Activated CD8-positive, alpha-beta memory T cell treated with anti-CD3 and anti-CD28 coated beads, Interleukin-2, amount 50 U/mL, for 4 hours (primary cell): ENCODE measurements around the gene CFLAR.
"Not testable (repeated sequence)": the region's sequence is repeated elsewhere in the genome, so short reads cannot be mapped to it uniquely, and the experiment has no call there.

Source experiments
- DNase-seq: peaks from one replicate; pipeline ENCODE4 v3.0.0-alpha.2; 2020

CFLAR gene

GRCh38 chr2:201116115-201116958 is at the start of gene CFLAR:
CFLAR (plus strand) TSS chr2:201116164; CDS start chr2:201129866, 13,702 bp downstream.
- peak; percentile 75 for DNase-seq

- no peak for DNase-seq
These were observed 45.0 kb upstream of the CFLAR start for GRCh38 chr2:201070948-201071478.

- peak; percentile 87 for DNase-seq
These were observed 44.3 kb upstream of the CFLAR start, which contains the start of the genes HYCC2 and NDUFB3 for GRCh38 chr2:201071479-201072200. HYCC2 (minus strand) TSS chr2:201071671; CDS start chr2:201024009, 47,662 bp downstream. NDUFB3 (plus strand) TSS chr2:201072001; CDS start chr2:201078883, 6,882 bp downstream.

GRCh38 chr2:201072201-201072530 is 43.8 kb upstream of the CFLAR start:
- no peak for DNase-seq

GRCh38 chr2:201073071-201073470 is 42.9 kb upstream of the CFLAR start:
- no peak for DNase-seq

GRCh38 chr2:201074996-201075395 is 41.0 kb upstream of the CFLAR start:
- DNase-seq = no peak

- DNase-seq = no peak
These were observed 31.1 kb upstream of the CFLAR start for GRCh38 chr2:201084863-201085262.

- DNase-seq = no peak
These were observed 25.4 kb upstream of the CFLAR start for GRCh38 chr2:201090574-201090973.

- no peak for DNase-seq
These were observed 22.4 kb upstream of the CFLAR start for GRCh38 chr2:201093573-201093972.

GRCh38 chr2:201100497-201100896 is 15.5 kb upstream of the CFLAR start:
- no peak for DNase-seq

GRCh38 chr2:201105759-201106158 is 10.2 kb upstream of the CFLAR start:
- no peak for DNase-seq

GRCh38 chr2:201107624-201108023 is 8.3 kb upstream of the CFLAR start:
- DNase-seq = no peak

GRCh38 chr2:201108341-201108740 is 7.6 kb upstream of the CFLAR start:
- no peak for DNase-seq

GRCh38 chr2:201109186-201109585 is 6.8 kb upstream of the CFLAR start:
- DNase-seq = no peak

- DNase-seq = no peak
These were observed 5.3 kb upstream of the CFLAR start for GRCh38 chr2:201110615-201111014.

- DNase-seq = no peak
These were observed 4.9 kb upstream of the CFLAR start for GRCh38 chr2:201111096-201111495.

GRCh38 chr2:201114350-201114749 is 1.6 kb upstream of the CFLAR start:
- DNase-seq = no peak

- no peak for DNase-seq
These were observed 1.1 kb upstream of the CFLAR start for GRCh38 chr2:201114846-201115245.

GRCh38 chr2:201116959-201117734 is 1.2 kb downstream of the CFLAR start:
- DNase-seq = no peak

GRCh38 chr2:201117735-201118094 is 1.8 kb downstream of the CFLAR start:
- DNase-seq = not testable (repeated sequence)

- DNase-seq = peak; percentile 88
These were observed 2.4 kb downstream of the CFLAR start for GRCh38 chr2:201118121-201118960.
